HG03196 (cell line): Measurements from ENCODE around the gene BCAR3.
A peak's percentile ranks its signal among the peaks of the same experiment; 100 is the strongest.
"Not testable (repeated sequence)": the region's sequence is repeated elsewhere in the genome, so short reads cannot be mapped to it uniquely, and the experiment has no call there.

Source experiments
- ATAC-seq: cut with Tn5 transposase; IDR thresholded peaks from one replicate; pipeline ENCODE4 v1.9.1; 2021; ENCODE audit not compliant: unreplicated experiment

The BCAR3 gene

GRCh38 chr1:93598861-93599439 lies 82.7 kb downstream of the BCAR3 start:
- no peak for ATAC-seq

- no peak for ATAC-seq
These were observed 83.2 kb downstream of the BCAR3 start for GRCh38 chr1:93598396-93598795.

- ATAC-seq: no peak
These were observed 83.9 kb downstream of the BCAR3 start for GRCh38 chr1:93597709-93598108.

DNA sequence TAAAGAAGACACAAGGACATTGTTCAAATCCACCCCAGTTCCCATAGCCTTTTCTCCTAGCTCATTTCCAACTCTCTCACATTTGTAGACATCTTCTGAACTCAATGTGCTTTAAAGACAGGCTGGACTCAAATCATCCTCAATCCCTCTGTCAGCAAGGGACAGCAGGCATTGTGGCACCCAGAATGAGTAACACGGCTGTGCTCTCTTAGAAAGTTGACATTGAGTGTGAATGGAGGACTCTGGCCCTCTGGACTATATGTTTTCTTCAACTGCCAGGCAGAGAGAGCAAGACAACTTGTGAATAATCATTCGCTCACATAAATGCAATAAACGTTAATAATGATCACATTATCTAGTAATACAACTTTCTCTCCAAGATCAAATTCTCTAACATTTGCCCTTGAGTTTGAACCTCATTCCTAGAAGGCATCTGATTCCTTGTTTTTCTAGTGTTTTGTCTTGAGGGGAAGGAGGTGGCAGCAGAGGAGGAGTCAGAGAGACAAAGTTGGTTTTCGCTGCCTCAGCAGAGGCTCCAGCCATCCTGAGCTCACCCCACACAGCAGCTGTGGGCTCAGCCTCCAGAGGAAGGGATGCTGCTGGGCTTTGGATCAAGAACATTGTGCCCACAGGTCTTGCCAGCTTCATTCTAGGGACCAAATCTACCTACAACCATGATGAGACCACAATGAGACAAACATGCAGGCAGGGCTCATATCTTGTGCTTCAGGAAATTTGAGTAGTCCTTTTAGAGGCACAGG lies 85.1 kb downstream of the BCAR3 start:
- ATAC-seq: no peak

DNA sequence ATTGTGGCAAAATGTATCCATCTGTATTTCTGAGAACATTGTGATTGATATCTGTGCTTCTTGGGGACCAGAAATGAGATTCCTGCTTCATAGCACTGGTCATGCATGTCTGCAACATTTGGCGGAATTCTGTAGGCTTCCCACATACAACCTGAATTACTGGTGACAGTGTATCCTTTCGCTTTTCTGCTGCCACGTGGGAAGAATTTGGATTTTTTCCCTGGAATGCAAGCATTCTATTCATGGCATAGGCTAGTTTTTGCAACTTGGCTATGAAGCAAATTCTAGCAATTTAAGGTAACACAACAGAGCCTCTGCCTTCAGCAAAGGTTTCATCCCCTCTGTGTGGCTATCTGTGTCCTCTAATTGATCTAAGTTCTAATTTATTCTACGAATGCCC lies 85.9 kb downstream of the BCAR3 start:
- no peak for ATAC-seq

GRCh38 chr1:93595266-93595665 lies 86.4 kb downstream of the BCAR3 start:
- no peak for ATAC-seq

DNA sequence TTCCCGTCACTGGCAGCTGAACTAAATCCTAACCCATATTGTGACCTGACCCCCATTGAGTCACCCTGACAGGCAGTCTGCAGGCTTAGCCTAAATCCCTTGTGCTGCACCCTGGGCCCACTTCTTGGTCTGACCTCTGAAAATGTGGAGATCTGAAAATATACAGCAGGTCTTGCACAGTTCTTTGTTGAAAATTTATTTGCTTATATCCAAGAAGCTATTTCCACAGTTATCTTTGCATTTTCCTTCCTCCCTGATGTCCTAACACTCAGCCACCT lies 87.1 kb downstream of the BCAR3 start:
- ATAC-seq: no peak

GRCh38 chr1:93593854-93594602 lies 87.6 kb downstream of the BCAR3 start:
- no peak for ATAC-seq

GRCh38 chr1:93592551-93592949 lies 89.1 kb downstream of the BCAR3 start:
- no peak for ATAC-seq

GRCh38 chr1:93591676-93592550 lies 89.7 kb downstream of the BCAR3 start:
- ATAC-seq: peak; percentile 73

- ATAC-seq: not testable (repeated sequence)
These were observed 90.4 kb downstream of the BCAR3 start for GRCh38 chr1:93591291-93591675.

DNA sequence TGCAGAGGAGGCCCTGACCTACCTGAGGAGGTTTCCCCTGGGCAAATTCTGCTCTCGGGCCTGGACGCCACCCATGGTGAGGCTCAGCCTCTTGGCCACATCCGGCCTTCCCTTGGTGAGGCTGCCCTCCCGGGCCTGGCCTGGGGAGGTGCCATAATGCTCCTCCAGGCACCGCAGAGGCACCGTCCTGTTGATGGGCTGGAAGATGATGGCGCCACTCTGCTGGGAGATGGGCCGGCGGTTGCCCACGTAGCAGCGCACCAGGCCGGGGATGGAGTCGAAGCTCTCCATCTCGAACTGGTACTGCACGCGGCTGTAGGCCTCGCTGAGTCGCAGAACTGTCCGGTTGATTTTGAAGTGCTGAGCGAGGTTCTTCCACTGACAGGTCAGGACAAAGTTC lies 92.7 kb downstream of the BCAR3 start:
- ATAC-seq: no peak

DNA sequence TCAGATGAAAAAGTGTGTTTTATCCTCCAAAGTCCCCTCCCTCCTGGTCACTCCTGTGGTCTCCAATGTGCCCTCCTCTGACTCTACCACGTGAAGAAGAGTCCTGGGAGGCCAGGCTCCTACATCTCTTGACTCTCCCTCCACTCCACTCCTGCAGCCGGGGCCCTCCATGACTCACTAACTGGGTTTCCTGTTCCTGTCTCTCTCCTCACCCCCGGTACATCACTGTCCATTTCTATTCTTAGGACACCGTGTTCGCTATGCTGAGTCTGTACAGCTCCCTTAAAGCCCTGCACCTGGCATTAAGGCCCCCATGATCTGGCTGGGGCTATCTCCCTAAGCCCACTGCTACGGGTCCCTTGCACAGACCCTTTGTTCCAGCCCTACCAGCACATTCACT lies 93.4 kb downstream of the BCAR3 start:
- ATAC-seq: no peak

- ATAC-seq: no peak
These were observed 94.3 kb downstream of the BCAR3 start for GRCh38 chr1:93587354-93587753.

GRCh38 chr1:93585059-93585966 lies 96.3 kb downstream of the BCAR3 start:
- ATAC-seq: no peak

- no peak for ATAC-seq
These were observed 97.2 kb downstream of the BCAR3 start for GRCh38 chr1:93584261-93585003.

- ATAC-seq: no peak
These were observed 99.5 kb downstream of the BCAR3 start for GRCh38 chr1:93581917-93582850.

GRCh38 chr1:93579891-93580290 lies 101.7 kb downstream of the BCAR3 start:
- ATAC-seq: no peak
